Adipose tissue (tissue), 3 donors: Measurements from ENCODE around the gene IFI35. TPM values are rescaled to one million over a fixed set of nuclear protein-coding genes. Genes with fewer than 3 reads are reported as not detected.
"Not testable (repeated sequence)": the region's sequence is repeated elsewhere in the genome, so short reads cannot be mapped to it uniquely, and the experiment has no call there.

Experiments used
- H3K27ac ChIP-seq: one replicate; pipeline ENCODE4 v1.5.1; 2013; ENCODE audit warnings: low read depth, low read length
- WGBS, 3 donors: extraction: QIAGEN DNeasy Blood & Tissue Kit; methylation state at CpG; one replicate each; pipeline ENCODE4 v1.1.7; 2013; 5-methylcytosine and 5-hydroxymethylcytosine counted together
- polyA plus RNA-seq, 3 donors: library from polyadenylated mRNA; stranded (reverse); fragments of 200-250 nt; gene quantifications; one replicate each; pipeline ENCODE4 v1.2.3, GENCODE V29; 2013
- donor health status: healthy with polysubstance abuse.
- donor health status: Bipolar disorder and iron deficiency.
- donor health status: healthy.

The IFI35 gene
- polyA plus RNA-seq, 3 donors = 11.4 to 56.8 (median 34.1) TPM

DNA sequence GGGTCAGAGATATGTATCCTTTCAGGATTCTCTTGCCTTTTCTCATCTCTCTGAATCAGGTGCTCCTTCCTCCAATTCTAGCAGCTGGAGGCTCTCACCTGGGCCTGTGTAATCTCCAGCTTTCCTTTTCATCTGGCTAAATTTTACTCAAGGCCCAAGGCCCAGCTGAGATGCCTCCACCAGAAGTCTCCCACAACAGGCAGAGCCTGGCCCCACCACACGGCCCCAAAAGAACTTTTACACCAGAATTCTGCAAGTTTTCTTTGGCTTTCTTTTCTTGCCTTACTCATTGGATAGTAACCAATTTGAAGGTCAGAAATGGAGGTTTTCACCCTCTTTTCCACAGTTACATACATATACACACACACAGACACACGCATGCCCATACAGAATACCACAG lies 33.1 kb downstream of the IFI35 start:
- 93 to 94% (median 93%) methylated on average over 2 of the region's 2 CpGs for WGBS, 3 donors

GRCh38 chr17:43040655-43041054 lies 34.1 kb downstream of the IFI35 start:
- WGBS, 3 donors = 39 to 90% (median 77%) methylated on average over 2 of the region's 2 CpGs
- H3K27ac ChIP-seq = no peak overlapping the region

More for the DNA sequence above, 33.1 kb downstream of the IFI35 start:
- no peak overlapping the region for H3K27ac ChIP-seq

GRCh38 chr17:43042025-43042628 lies 35.5 kb downstream of the IFI35 start:
- H3K27ac ChIP-seq = no peak overlapping the region
- 68 to 89% (median 75%) methylated on average over 5 of the region's 5 CpGs for WGBS, 3 donors

DNA sequence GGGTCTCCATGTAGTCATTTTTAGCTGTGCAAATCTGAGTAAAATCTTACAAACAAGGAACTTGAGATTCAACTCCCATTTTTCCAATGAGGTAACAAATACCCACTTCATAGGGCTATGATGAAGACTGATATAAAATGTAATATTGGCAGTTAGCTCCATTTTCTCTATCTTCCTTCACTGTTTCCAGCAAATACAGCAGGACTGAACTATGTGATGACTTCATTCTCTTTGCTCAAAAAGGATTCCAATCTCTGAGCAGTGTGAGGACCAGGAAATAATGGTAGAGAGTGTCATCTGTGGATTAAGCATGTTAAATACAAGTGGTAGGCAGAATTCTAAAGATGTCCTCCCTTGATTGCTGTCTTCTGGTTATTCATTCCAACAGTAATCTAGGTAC lies 36.7 kb downstream of the IFI35 start:
- H3K27ac ChIP-seq = no peak overlapping the region

GRCh38 chr17:43044024-43044423 lies 37.4 kb downstream of the IFI35 start:
- 87 to 93% (median 90%) methylated on average over 4 of the region's 4 CpGs for WGBS, 3 donors
- no peak overlapping the region for H3K27ac ChIP-seq

GRCh38 chr17:43051969-43052368 lies 45.4 kb downstream of the IFI35 start:
- no peak overlapping the region for H3K27ac ChIP-seq
- WGBS, 3 donors = 92 to 100% (median 96%) methylated on average over 1 of the region's 1 CpG

DNA sequence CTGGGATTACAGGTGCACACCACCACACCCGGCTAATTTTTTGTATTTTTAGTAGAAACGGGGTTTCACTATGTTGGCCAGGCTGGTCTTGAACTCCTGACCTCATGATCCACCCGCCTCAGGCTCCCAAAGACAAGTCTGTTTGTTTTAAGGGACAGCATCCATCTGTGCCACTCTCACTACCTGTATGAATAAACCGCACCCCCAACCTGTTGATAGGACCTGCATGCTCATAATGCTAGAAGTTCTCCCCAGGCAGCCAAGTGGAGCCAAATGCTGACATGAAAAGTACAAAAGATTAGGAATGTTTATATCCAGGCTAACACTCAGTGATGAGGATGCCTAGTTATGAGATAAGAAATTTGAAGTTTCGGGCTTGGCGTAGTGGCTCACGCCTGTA lies 46.4 kb downstream of the IFI35 start:
- H3K27ac ChIP-seq = not testable (repeated sequence)
- WGBS, 3 donors = 96 to 97% (median 97%) methylated on average over 7 of the region's 7 CpGs

DNA sequence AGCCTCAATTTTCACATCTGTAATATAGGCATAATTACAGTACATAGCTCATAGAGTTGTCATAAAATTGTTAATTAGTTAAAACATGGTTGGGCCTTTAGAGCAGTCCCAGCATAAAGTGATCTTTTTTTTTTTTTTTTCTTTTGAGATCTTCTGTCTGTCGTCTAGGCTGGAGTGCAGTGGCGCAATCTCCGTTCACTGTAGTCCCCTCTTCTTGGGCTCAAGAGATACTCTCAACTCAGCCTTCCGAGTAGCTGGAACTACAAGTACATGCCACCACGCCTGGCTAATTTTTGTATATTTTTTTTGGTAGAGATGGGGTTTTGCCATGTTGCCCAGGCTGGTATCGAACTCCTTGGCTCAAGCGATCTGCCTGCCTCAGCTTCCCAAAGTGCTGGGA lies 49.5 kb downstream of the IFI35 start:
- H3K27ac ChIP-seq = no peak overlapping the region
- WGBS, 3 donors = 94 to 98% (median 95%) methylated on average over 7 of the region's 7 CpGs

GRCh38 chr17:43062984-43063638 lies 56.5 kb downstream of the IFI35 start:
- 92 to 95% (median 93%) methylated on average over 10 of the region's 10 CpGs for WGBS, 3 donors

More at GRCh38 chr17:43062984-43063638, 56.5 kb downstream of the IFI35 start:
- H3K27ac ChIP-seq = no peak overlapping the region

Other genes with a start within 250 kb of the IFI35 start
- gene RAMP2, start 245.6 kb upstream of the IFI35 start, polyA plus RNA-seq = 100 to 1,000 TPM in 2 of 3 donors, 10 to 100 TPM in 1; 12.9 to 178 (median 156) TPM
- 10 to 100 TPM; 52.3 to 64.8 (median 61.2) TPM for gene VPS25, start 233.3 kb upstream of the IFI35 start, polyA plus RNA-seq
- under 1 TPM; 0.45 to 0.54 (median 0.46) TPM for gene WNK4, start 226.2 kb upstream of the IFI35 start, polyA plus RNA-seq
- gene COA3, start 208.1 kb upstream of the IFI35 start, polyA plus RNA-seq = 100 to 1,000 TPM; 110 to 134 (median 120) TPM
- 1 to 10 TPM in 1 of 3 donors, under 1 TPM in 2; 0.20 to 1.0 (median 0.54) TPM for gene CNTD1, start 207.9 kb upstream of the IFI35 start, polyA plus RNA-seq
- gene BECN1, start 182.5 kb upstream of the IFI35 start, polyA plus RNA-seq = 10 to 100 TPM; 36.5 to 69.7 (median 66.2) TPM
- 10 to 100 TPM; 33.4 to 84.8 (median 60.7) TPM for gene PSME3, start 173.4 kb upstream of the IFI35 start, polyA plus RNA-seq
- gene AOC2, start 162.2 kb upstream of the IFI35 start, polyA plus RNA-seq = 1 to 10 TPM; 2.0 to 8.9 (median 3.1) TPM
- gene AOC3, start 155.6 kb upstream of the IFI35 start, polyA plus RNA-seq = 100 to 1,000 TPM in 2 of 3 donors, 10 to 100 TPM in 1; 59.7 to 515 (median 182) TPM
- gene G6PC1, start 106.0 kb upstream of the IFI35 start, polyA plus RNA-seq = under 1 TPM in 2 of 3 donors, not detected in 1; 0.03 to 0.11 TPM
- gene AARSD1, start 42.3 kb upstream of the IFI35 start, polyA plus RNA-seq = 10 to 100 TPM; 32.9 to 39.9 (median 37.6) TPM
- gene PTGES3L, start 26.7 kb upstream of the IFI35 start, polyA plus RNA-seq = 1 to 10 TPM in 1 of 3 donors, under 1 TPM in 2; 0.19 to 3.9 (median 0.40) TPM
- gene RUNDC1, start 26.2 kb upstream of the IFI35 start, polyA plus RNA-seq = 1 to 10 TPM; 4.3 to 5.6 (median 4.6) TPM
- 1,000 to 10,000 TPM; 1,783 to 4,377 (median 3,127) TPM for gene RPL27, start 8.4 kb upstream of the IFI35 start, polyA plus RNA-seq
- 100 to 1,000 TPM in 2 of 3 donors, 10 to 100 TPM in 1; 50.8 to 200 (median 118) TPM for gene VAT1, start 15.6 kb downstream of the IFI35 start, polyA plus RNA-seq
- gene RND2, start 18.4 kb downstream of the IFI35 start, polyA plus RNA-seq = 1 to 10 TPM in 1 of 3 donors, under 1 TPM in 2; 0.22 to 1.8 (median 0.28) TPM
- gene BRCA1, start 118.6 kb downstream of the IFI35 start, polyA plus RNA-seq = 1 to 10 TPM; 1.0 to 3.6 (median 1.2) TPM
- 10 to 100 TPM; 20.9 to 48.0 (median 30.2) TPM for gene NBR1, start 164.4 kb downstream of the IFI35 start, polyA plus RNA-seq
- 1 to 10 TPM; 1.4 to 4.5 (median 3.6) TPM for gene TMEM106A, start 205.1 kb downstream of the IFI35 start, polyA plus RNA-seq
- 1 to 10 TPM in 1 of 3 donors, under 1 TPM in 1, not detected in 1; 0.10 to 2.5 TPM for gene CCDC200, start 221.8 kb downstream of the IFI35 start, polyA plus RNA-seq
- not detected for gene RNU2-1, start 227.2 kb downstream of the IFI35 start, polyA plus RNA-seq